ENCODE results near the gene CYP20A1. TPM values are rescaled to one million over a fixed set of nuclear protein-coding genes. Genes with fewer than 3 reads are reported as not detected.

CYP20A1 gene
- total RNA-seq, 1 donor from 2014 or later = 17.8 TPM

GRCh38 chr2:203328760-203329540 lies 90.1 kb downstream of the CYP20A1 start:
- no peak for TF ChIP-seq EZH2phosphoT487 (IDR thresholded peaks at IDR 0.05)
- TF ChIP-seq CTCF (IDR thresholded peaks at IDR 0.05) = no peak
- TF ChIP-seq EZH2 (IDR thresholded peaks at IDR 0.05) = no peak
- Histone ChIP-seq H3K36me3 (no peaks in the 10 kb centered on the region), H2AFZ (replicated peaks) (peak overlapping the region; percentile 35), H3K27me3 (no peaks in the 10 kb centered on the region), H3K9ac (peak overlapping the region; percentile 73), H3K4me3 (peak overlapping the region; percentile 87), H3K4me2 (peak overlapping the region; percentile 94), H4K20me1 (ENCODE audit: low read depth) (peaks cover 47% of the 10 kb centered on the region), H3K9me3 (ENCODE audit: low read depth) (no peaks in the 10 kb centered on the region), H3K4me1 (peaks cover 22% of the 10 kb centered on the region), H3K27ac (peak overlapping the region; percentile 99), H3K79me2 (ENCODE audit: low read depth) (peaks cover 57% of the 10 kb centered on the region), H3F3A (ENCODE audit: low read depth) (peaks cover 33% of the 10 kb centered on the region)
- Mint-ChIP-seq H3K27me3 (ENCODE audit: insufficient read depth, low read depth) (peaks cover 6% of the 10 kb centered on the region), H3K36me3 (peaks cover 23% of the 10 kb centered on the region), H3K9me3 (peaks cover 10% of the 10 kb centered on the region), H3K4me1 (peaks cover 28% of the 10 kb centered on the region), H3K27ac (peak overlapping the region; percentile 97), H3K4me3 (peak overlapping the region; percentile 98)
- peak; percentile 74 for DNase-seq (ENCODE audit: low spot score)

DNA sequence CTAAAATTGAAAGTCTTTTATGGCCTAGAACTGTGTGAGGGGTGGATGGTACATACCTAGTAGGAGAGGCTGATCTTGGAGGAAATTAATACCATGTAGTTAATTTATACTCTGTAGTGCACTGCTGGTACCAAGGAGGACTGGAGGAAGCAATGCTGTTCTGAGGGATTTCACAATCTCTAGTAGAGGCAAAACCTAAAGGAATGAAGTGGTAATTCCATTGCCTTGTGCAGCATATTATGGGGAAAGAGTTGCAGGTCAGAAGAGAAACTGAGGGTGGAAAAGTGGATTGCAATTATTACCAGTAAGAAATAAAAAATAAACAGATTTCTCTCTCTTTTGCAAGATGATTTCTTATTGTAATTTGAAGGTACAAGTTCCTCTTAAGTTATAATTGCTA lies 91.6 kb downstream of the CYP20A1 start:
- Mint-ChIP-seq H3K27ac (no peak overlapping the region), H3K9me3 (peaks cover 16% of the 10 kb centered on the region), H3K4me1 (peaks cover 28% of the 10 kb centered on the region), H3K27me3 (ENCODE audit: insufficient read depth, low read depth) (peaks cover 6% of the 10 kb centered on the region), H3K36me3 (peaks cover 34% of the 10 kb centered on the region), H3K4me3 (peak overlapping the region; percentile 98)
- H3K79me2 ChIP-seq (ENCODE audit: low read depth) = peaks cover 72% of the 10 kb centered on the region
- no peak for DNase-seq (ENCODE audit: low spot score)
- H3F3A ChIP-seq (ENCODE audit: low read depth) = peaks cover 33% of the 10 kb centered on the region
- peak overlapping the region; percentile 23 for H3K9ac ChIP-seq
- no peaks in the 10 kb centered on the region for H3K36me3 ChIP-seq
- peaks cover 22% of the 10 kb centered on the region for H3K4me1 ChIP-seq
- no peak overlapping the region for H3K27ac ChIP-seq
- no peaks in the 10 kb centered on the region for H3K27me3 ChIP-seq
- no peaks in the 10 kb centered on the region for H3K9me3 ChIP-seq (ENCODE audit: low read depth)
- H2AFZ ChIP-seq (replicated peaks) = no peak overlapping the region
- H4K20me1 ChIP-seq (ENCODE audit: low read depth) = peaks cover 62% of the 10 kb centered on the region
- peak overlapping the region; percentile 87 for H3K4me3 ChIP-seq
- TF ChIP-seq EZH2 (IDR thresholded peaks at IDR 0.05) (no peak), EZH2phosphoT487 (IDR thresholded peaks at IDR 0.05) (no peak), CTCF (IDR thresholded peaks at IDR 0.05) (no peak)
- H3K4me2 ChIP-seq = peak overlapping the region; percentile 94

DNA sequence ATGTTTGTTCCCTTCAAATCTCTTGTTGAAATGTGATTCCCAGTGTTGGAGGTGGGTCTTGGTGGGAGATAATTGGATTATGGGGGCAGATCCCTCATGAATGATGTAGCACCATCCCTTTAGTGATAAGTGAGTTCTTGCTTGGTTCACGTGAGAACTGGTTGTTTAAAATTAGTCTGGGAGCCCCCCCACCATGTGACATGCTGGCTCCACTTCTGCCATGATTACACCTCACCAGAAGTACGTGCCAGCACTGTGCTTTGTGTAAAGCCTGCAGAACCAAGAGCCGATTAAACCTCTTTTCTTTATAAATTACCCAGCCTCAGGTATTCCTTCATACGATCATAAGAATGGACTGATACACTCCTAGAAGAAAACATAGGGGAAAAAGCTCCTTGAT lies 99.5 kb downstream of the CYP20A1 start:
- Histone ChIP-seq H3K4me1 (peaks cover 21% of the 10 kb centered on the region), H2AFZ (replicated peaks) (no peak overlapping the region), H3K4me3 (no peak overlapping the region), H4K20me1 (ENCODE audit: low read depth) (peaks cover 86% of the 10 kb centered on the region), H3K79me2 (ENCODE audit: low read depth) (peaks cover 100% of the 10 kb centered on the region), H3K27ac (no peak overlapping the region), H3K4me2 (peak overlapping the region; percentile 9), H3K36me3 (no peaks in the 10 kb centered on the region), H3K27me3 (no peaks in the 10 kb centered on the region), H3K9ac (no peak overlapping the region), H3F3A (ENCODE audit: low read depth) (no peaks in the 10 kb centered on the region), H3K9me3 (ENCODE audit: low read depth) (no peaks in the 10 kb centered on the region)
- TF ChIP-seq EZH2 (IDR thresholded peaks at IDR 0.05) (no peak), EZH2phosphoT487 (IDR thresholded peaks at IDR 0.05) (no peak), CTCF (IDR thresholded peaks at IDR 0.05) (no peak)
- Mint-ChIP-seq H3K4me3 (no peak overlapping the region), H3K9me3 (peaks cover 18% of the 10 kb centered on the region), H3K36me3 (peaks cover 64% of the 10 kb centered on the region), H3K27ac (no peak overlapping the region), H3K4me1 (peaks cover 9% of the 10 kb centered on the region), H3K27me3 (ENCODE audit: insufficient read depth, low read depth) (no peaks in the 10 kb centered on the region)
- DNase-seq (ENCODE audit: low spot score) = no peak
